BE2C (cell line): Measurements from ENCODE around the gene IGSF9B.

Experiments
- DNase-seq: peaks from one replicate; pipeline ENCODE4 v3.0.0-alpha.2; 2020
- H3K27me3 ChIP-seq: fragments of 250-450 bp; sonication (Bioruptor Pico); 2 replicates; pipeline ENCODE4 v1.5.1; 2020; ENCODE audit warnings: mild to moderate bottlenecking
- H3K36me3 ChIP-seq: fragments of 250-450 bp; sonication (Bioruptor Pico); 2 replicates; pipeline ENCODE4 v1.5.1; 2020; ENCODE audit warnings: mild to moderate bottlenecking
- H3K4me1 ChIP-seq: fragments of 250-450 bp; sonication (Bioruptor Pico); 2 replicates; pipeline ENCODE4 v1.5.1; 2020
- H3K4me3 ChIP-seq: 2 replicates; pipeline ENCODE4 v1.5.1; 2011; ENCODE audit warnings: low read depth, low read length
- H3K9me3 ChIP-seq: fragments of 250-450 bp; sonication (Bioruptor Pico); 2 replicates; pipeline ENCODE4 v1.5.1; 2020
- TF ChIP-seq, protein P1 (sequence below): IDR thresholded peaks from 2 replicates; pipeline ENCODE4 v1.5.1; 2012; ENCODE audit warnings: mild to moderate bottlenecking, low read depth, low read length

The IGSF9B gene

GRCh38 chr11:133930053-133930766, 26.6 kb downstream of the IGSF9B start:
- TF ChIP-seq, protein P1, sequence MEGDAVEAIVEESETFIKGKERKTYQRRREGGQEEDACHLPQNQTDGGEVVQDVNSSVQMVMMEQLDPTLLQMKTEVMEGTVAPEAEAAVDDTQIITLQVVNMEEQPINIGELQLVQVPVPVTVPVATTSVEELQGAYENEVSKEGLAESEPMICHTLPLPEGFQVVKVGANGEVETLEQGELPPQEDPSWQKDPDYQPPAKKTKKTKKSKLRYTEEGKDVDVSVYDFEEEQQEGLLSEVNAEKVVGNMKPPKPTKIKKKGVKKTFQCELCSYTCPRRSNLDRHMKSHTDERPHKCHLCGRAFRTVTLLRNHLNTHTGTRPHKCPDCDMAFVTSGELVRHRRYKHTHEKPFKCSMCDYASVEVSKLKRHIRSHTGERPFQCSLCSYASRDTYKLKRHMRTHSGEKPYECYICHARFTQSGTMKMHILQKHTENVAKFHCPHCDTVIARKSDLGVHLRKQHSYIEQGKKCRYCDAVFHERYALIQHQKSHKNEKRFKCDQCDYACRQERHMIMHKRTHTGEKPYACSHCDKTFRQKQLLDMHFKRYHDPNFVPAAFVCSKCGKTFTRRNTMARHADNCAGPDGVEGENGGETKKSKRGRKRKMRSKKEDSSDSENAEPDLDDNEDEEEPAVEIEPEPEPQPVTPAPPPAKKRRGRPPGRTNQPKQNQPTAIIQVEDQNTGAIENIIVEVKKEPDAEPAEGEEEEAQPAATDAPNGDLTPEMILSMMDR, result no peak
- H3K27me3 ChIP-seq, result no peaks in the 10 kb centered on the region
- DNase-seq, result no peak
- H3K9me3 ChIP-seq, result no peaks in the 10 kb centered on the region
- H3K4me1 ChIP-seq, result peaks cover 48% of the 10 kb centered on the region
- H3K36me3 ChIP-seq, result peaks cover 79% of the 10 kb centered on the region
- no peak overlapping the region for H3K4me3 ChIP-seq

DNA sequence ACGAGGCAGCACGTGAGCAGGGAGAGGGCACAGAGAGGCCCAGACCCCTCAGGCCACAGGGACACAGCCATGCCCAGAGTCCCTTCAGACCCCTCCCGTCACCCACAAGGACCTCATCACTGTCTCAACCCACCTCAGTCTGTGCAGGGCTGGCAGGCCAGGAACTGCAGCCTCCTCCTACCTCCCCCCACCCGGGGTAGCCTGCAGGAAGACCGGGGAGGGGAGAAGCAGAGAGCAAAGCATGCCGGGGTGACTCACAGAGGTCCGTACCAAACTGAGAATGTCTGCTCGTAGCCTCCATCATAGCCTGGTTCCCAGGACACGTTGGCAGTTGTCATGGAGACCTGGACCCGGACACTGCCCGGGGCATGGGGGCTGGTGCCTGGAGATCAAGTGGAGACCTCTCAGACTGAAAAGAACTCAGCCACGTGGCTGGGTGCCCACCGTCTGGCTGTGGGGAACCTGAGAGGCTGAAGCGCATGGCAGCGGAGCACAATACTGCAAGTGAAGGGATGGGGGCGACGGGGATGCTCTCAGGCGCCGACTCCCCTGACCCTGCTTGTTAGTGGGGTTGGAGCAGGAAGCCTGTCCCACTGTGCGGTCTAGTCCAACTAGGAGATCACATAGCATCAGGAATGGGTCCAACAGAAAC, 27.2 kb downstream of the IGSF9B start:
- peaks cover 79% of the 10 kb centered on the region for H3K36me3 ChIP-seq
- TF ChIP-seq, protein P1, result no peak
- H3K9me3 ChIP-seq, result no peaks in the 10 kb centered on the region
- no peak overlapping the region for H3K4me3 ChIP-seq
- H3K27me3 ChIP-seq, result no peaks in the 10 kb centered on the region
- peaks cover 43% of the 10 kb centered on the region for H3K4me1 ChIP-seq
- peak; percentile 76 for DNase-seq

GRCh38 chr11:133928628-133929059, 28.1 kb downstream of the IGSF9B start:
- H3K4me1 ChIP-seq, result peaks cover 38% of the 10 kb centered on the region
- no peaks in the 10 kb centered on the region for H3K9me3 ChIP-seq
- peaks cover 80% of the 10 kb centered on the region for H3K36me3 ChIP-seq
- TF ChIP-seq, protein P1, result no peak
- DNase-seq, result peak; percentile 52
- H3K27me3 ChIP-seq, result no peaks in the 10 kb centered on the region
- H3K4me3 ChIP-seq, result no peak overlapping the region

DNA sequence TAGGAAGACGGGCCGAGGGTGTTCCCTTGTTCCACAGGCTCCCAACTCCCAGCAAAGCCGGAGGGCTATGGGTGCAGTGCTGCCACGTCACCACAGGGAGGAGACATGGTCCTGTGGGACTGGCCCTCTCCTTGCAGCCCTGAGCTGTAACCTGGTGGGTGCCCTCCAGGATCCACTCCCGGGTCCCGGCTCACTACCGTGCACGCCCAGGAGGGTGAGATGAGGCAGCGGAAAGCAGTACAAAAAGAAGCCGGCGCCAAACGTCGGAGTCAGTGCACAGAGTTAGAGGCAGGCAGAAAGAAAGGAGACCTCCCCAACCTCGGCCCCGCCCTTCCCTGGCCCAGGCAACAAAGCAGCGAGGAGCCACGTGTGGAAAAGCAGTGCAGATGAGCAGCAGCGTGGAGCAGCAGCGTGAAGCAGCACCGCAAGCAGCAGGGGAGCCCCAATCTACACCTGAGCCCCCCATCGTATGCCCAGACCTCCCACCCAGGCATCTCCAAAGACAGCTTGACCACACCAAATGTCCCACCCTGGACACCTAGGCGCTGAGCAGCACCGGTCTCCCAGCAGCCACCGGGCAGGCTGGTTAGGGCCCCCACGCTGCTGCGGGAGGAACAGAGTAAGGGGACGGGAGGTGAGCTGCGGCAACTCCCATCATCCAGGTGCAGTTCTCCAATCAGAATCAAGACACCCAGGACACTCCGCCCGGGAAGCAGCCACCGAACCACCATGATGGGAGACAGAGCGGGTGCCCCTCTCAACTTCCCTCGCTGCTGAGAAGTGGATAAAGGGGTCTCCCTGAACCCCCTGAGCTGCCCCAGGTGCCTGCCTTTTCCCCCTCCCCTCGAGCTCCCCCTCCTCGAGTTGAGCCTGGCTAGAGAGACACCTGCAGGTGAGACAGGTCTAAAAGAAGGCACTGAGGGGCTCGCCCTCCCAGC, 28.8 kb downstream of the IGSF9B start:
- peak; percentile 90 for DNase-seq
- H3K9me3 ChIP-seq, result no peaks in the 10 kb centered on the region
- peaks cover 80% of the 10 kb centered on the region for H3K36me3 ChIP-seq
- no peaks in the 10 kb centered on the region for H3K27me3 ChIP-seq
- TF ChIP-seq, protein P1, result peak; percentile 94
- H3K4me1 ChIP-seq, result peaks cover 38% of the 10 kb centered on the region
- H3K4me3 ChIP-seq, result no peak overlapping the region

- H3K27me3 ChIP-seq, result no peaks in the 10 kb centered on the region
- TF ChIP-seq, protein P1, result no peak
- H3K36me3 ChIP-seq, result peaks cover 89% of the 10 kb centered on the region
- no peaks in the 10 kb centered on the region for H3K9me3 ChIP-seq
- no peak for DNase-seq
- no peak overlapping the region for H3K4me3 ChIP-seq
- peaks cover 38% of the 10 kb centered on the region for H3K4me1 ChIP-seq
Measured at GRCh38 chr11:133926466-133927246, 30.1 kb downstream of the IGSF9B start.
